CD14-positive monocyte (primary cell): ENCODE results near the gene VLDLR. TPM values are rescaled to one million over a fixed set of nuclear protein-coding genes. Genes with fewer than 3 reads are reported as not detected.

ENCODE experiments used
- DNase-seq, 3 donors: peaks; one replicate each; pipeline ENCODE4 v3.0.0-alpha.2; 2011 to 2022
- H2AFZ ChIP-seq: 2 replicates; pipeline ENCODE4 v1.6.0; 2012; ENCODE audit warnings: mild to moderate bottlenecking, low read depth, low read length, inconsistent platforms; ENCODE audit not compliant: insufficient read depth, poor library complexity, severe bottlenecking
- H3K27ac ChIP-seq, 2 donors: 1 replicate in 1 of 2; 2 replicates in 1 of 2; pipeline ENCODE4 v1.5.1; 2012 to 2013; ENCODE audit warnings: low read length in 2 of 2, control low read depth in 1 of 2, inconsistent platforms in 1 of 2, low read depth in 1 of 2, mild to moderate bottlenecking in 1 of 2
- H3K27me3 ChIP-seq, 2 donors: one replicate each; pipeline versions ENCODE4 v1.6.0 to v1.6.1; 2011 to 2013; ENCODE audit warnings: low read length in 2 of 2; ENCODE audit not compliant: control insufficient read depth in 2 of 2, insufficient read depth in 2 of 2
- H3K36me3 ChIP-seq, 2 donors: replicated peaks in 1 of 2; 1 replicate in 1 of 2; 2 replicates in 1 of 2; pipeline versions ENCODE4 v1.5.1 to v1.6.1; 2012 to 2013; ENCODE audit warnings: low read length in 2 of 2, control low read depth in 1 of 2, inconsistent platforms in 1 of 2, mild to moderate bottlenecking in 1 of 2; ENCODE audit not compliant: insufficient read depth in 2 of 2, control insufficient read depth in 1 of 2
- H3K4me1 ChIP-seq, 2 donors: 1 replicate in 1 of 2; 2 replicates in 1 of 2; pipeline versions ENCODE4 v1.5.1 to v1.6.1; 2012 to 2013; ENCODE audit warnings: low read length in 2 of 2, control low read depth in 1 of 2, inconsistent platforms in 1 of 2, mild to moderate bottlenecking in 1 of 2, moderate library complexity in 1 of 2; ENCODE audit not compliant: insufficient read depth in 2 of 2, control insufficient read depth in 1 of 2
- H3K4me2 ChIP-seq: replicated peaks from 2 replicates; pipeline ENCODE3; 2012; ENCODE audit warnings: low read length, moderate library complexity, mild to moderate bottlenecking; ENCODE audit not compliant: poor library complexity, severe bottlenecking; ENCODE audit errors: extremely low read depth
- H3K4me3 ChIP-seq, 3 experiments: fragments of 200-600 bp in 1 of 3; sonication (generic) in 1 of 3; replicated peaks in 1 of 3; 1 replicate in 2 of 3; 2 replicates in 1 of 3; pipeline ENCODE4 v1.5.1; 2011 to 2013; ENCODE audit warnings: low read length in 3 of 3, mild to moderate bottlenecking in 3 of 3, control low read depth in 2 of 3, low read depth in 2 of 3, inconsistent platforms in 1 of 3, moderate library complexity in 1 of 3
- H3K79me2 ChIP-seq: 2 replicates; pipeline ENCODE4 v1.6.0; 2012; ENCODE audit warnings: mild to moderate bottlenecking, control low read depth, inconsistent platforms, low read length, moderate library complexity; ENCODE audit not compliant: insufficient read depth
- H3K9ac ChIP-seq: 2 replicates; pipeline ENCODE4 v1.6.0; 2017; ENCODE audit warnings: low read length, mild to moderate bottlenecking; ENCODE audit not compliant: insufficient read depth, poor library complexity, severe bottlenecking
- H3K9me3 ChIP-seq, 2 donors: replicated peaks in 1 of 2; 1 replicate in 1 of 2; 2 replicates in 1 of 2; pipeline versions ENCODE4 v1.5.1 to v1.6.1; 2012 to 2013; ENCODE audit warnings: low read length in 2 of 2, control low read depth in 1 of 2; ENCODE audit not compliant: control insufficient read depth in 1 of 2, insufficient read depth in 1 of 2
- H4K20me1 ChIP-seq: 2 replicates; pipeline ENCODE4 v1.6.0; 2012; ENCODE audit warnings: mild to moderate bottlenecking, low read length, control low read depth, moderate library complexity; ENCODE audit not compliant: insufficient read depth
- H3K27ac Mint-ChIP-seq, 7 donors: one replicate each; pipeline ENCODE4 v1.8.0; 2020; ENCODE audit warnings: mild to moderate bottlenecking in 7 of 7, mixed read lengths in 7 of 7, moderate library complexity in 6 of 7, inconsistent platforms in 2 of 7
- H3K27me3 Mint-ChIP-seq, 3 donors: one replicate each; pipeline ENCODE4 v1.8.0; 2021 to 2022; ENCODE audit warnings: low read depth in 3 of 3, mild to moderate bottlenecking in 3 of 3, mixed read lengths in 3 of 3, moderate library complexity in 3 of 3, inconsistent platforms in 1 of 3
- H3K36me3 Mint-ChIP-seq, 2 donors: one replicate each; pipeline ENCODE4 v1.8.0; 2020; ENCODE audit warnings: mixed read lengths in 2 of 2, inconsistent platforms in 1 of 2, mild to moderate bottlenecking in 1 of 2
- H3K4me1 Mint-ChIP-seq: one replicate; pipeline ENCODE4 v1.8.0; 2020; ENCODE audit warnings: mild to moderate bottlenecking, mixed read lengths
- H3K4me3 Mint-ChIP-seq, 2 donors: one replicate each; pipeline ENCODE4 v1.8.0; 2020; ENCODE audit warnings: mild to moderate bottlenecking in 2 of 2, mixed read lengths in 2 of 2, moderate library complexity in 1 of 2
- H3K9me3 Mint-ChIP-seq, 7 donors: one replicate each; pipeline ENCODE4 v1.8.0; 2020 to 2022; ENCODE audit warnings: mixed read lengths in 7 of 7, mild to moderate bottlenecking in 6 of 7, moderate library complexity in 6 of 7, inconsistent platforms in 2 of 7
- WGBS: methylation state at CpG from one replicate; pipeline ENCODE4 v1.1.5; 2013; ENCODE audit warnings: missing lambda C conversion rate; ENCODE audit not compliant: insufficient coverage; 5-methylcytosine and 5-hydroxymethylcytosine counted together
- intact Hi-C, 2 donors: fragments of 100-400 bp; cut with micrococcal nuclease; formaldehyde crosslinking; loops; one replicate each; pipeline versions ENCODE4 v1.15.0 to v1.15.1; 2023
- polyA plus RNA-seq, 3 donors: library from polyadenylated mRNA; depleted of rRNA in 1 of 3; unstranded in 2 of 3; stranded (reverse) in 1 of 3; fragments of 300-500 nt in 2 of 3; fragments of >200 nt in 1 of 3; fragmentation: Illumina TruSeq in 2 of 3; gene quantifications; 1 replicate in 2 of 3; 2 replicates in 1 of 3; pipeline ENCODE4 v1.2.3, GENCODE V29; 2012 to 2021
- TF ChIP-seq, protein P1 (sequence below): fragments of 200-600 bp; IDR thresholded peaks from one replicate; pipeline ENCODE4 v1.8.0; 2022; ENCODE audit warnings: antibody characterized with exemption, mild to moderate bottlenecking

Gene VLDLR
- polyA plus RNA-seq, 3 donors = 0.05 to 0.07 TPM; not detected in 1

DNA sequence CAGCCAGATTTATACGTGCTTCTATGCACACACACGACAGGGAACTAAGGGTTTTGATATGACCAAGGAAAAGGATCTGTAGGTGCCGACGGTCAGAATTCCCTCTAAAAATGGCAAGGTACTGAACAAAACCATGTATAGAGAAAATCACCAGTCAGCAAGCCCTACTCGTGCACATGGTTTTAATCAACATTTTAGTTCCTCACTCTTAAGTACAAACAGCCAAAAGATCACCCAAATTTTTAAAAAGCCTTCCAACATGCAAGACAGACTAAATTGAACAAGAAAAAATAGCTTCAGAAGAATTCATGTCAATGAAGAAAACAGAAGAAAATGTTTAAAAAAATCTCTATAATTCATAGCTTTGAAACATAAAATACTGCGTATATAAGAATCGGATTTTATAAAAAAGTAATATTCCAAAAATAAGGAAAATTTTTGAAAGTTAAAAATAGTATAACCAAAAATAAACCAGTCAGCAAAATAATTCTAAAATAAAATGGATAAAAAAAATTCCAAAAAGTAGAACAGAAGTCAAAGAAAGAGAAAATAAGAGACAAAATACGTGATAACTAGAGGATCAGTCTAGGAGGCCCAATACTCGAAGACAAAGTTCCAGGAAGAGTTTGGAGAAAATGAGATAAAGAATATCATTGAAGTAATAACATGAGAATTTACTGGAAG lies 52.7 kb downstream of the VLDLR start:
- peaks cover 0 to 3% (median 0%) of the 10 kb centered on the region in 3 donors for H3K27me3 Mint-ChIP-seq
- WGBS = 100% methylated on average over 2 of the region's 9 CpGs
- H3K9ac ChIP-seq = no peak overlapping the region
- H3K27ac ChIP-seq = no peak overlapping the region
- no peak for DNase-seq
- no peaks in the 10 kb centered on the region for H3K36me3 ChIP-seq
- no peaks in the 10 kb centered on the region for H3K36me3 Mint-ChIP-seq
- intact Hi-C loops = no loop called here
- no peaks in the 10 kb centered on the region for H3K4me1 ChIP-seq
- H3K4me3 ChIP-seq = no peak overlapping the region
- no peak overlapping the region for H3K4me3 Mint-ChIP-seq
- H3K79me2 ChIP-seq = no peaks in the 10 kb centered on the region
- H4K20me1 ChIP-seq = no peaks in the 10 kb centered on the region
- H2AFZ ChIP-seq = no peak overlapping the region
- no peaks in the 10 kb centered on the region for H3K4me1 Mint-ChIP-seq
- no peak overlapping the region for H3K27ac Mint-ChIP-seq
- no peaks in the 10 kb centered on the region for H3K27me3 ChIP-seq
- no peaks in the 10 kb centered on the region for H3K9me3 ChIP-seq
- no peak overlapping the region for H3K4me2 ChIP-seq
- peaks cover 0 to 2% (median 0%) of the 10 kb centered on the region in 7 donors for H3K9me3 Mint-ChIP-seq
- TF ChIP-seq, protein P1, sequence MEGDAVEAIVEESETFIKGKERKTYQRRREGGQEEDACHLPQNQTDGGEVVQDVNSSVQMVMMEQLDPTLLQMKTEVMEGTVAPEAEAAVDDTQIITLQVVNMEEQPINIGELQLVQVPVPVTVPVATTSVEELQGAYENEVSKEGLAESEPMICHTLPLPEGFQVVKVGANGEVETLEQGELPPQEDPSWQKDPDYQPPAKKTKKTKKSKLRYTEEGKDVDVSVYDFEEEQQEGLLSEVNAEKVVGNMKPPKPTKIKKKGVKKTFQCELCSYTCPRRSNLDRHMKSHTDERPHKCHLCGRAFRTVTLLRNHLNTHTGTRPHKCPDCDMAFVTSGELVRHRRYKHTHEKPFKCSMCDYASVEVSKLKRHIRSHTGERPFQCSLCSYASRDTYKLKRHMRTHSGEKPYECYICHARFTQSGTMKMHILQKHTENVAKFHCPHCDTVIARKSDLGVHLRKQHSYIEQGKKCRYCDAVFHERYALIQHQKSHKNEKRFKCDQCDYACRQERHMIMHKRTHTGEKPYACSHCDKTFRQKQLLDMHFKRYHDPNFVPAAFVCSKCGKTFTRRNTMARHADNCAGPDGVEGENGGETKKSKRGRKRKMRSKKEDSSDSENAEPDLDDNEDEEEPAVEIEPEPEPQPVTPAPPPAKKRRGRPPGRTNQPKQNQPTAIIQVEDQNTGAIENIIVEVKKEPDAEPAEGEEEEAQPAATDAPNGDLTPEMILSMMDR = no peak

DNA sequence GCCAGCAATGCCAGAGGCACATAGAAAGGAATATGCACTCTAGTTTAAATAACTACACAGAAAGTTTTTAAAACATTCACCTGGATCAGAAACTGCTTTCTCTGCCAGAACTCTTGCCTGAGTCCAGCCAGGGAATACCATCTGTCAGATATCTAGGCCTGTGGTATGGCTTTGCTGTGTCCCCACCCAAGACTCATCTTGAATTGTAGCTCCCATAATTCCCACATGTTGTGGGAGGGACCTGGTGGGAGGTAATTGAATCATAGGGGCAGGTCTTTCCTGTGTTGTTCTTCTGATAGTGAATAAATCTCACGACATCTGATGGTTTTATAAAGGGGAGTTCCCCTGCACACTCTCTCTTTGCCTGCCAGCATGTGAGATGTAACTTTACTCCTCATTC lies 54.2 kb downstream of the VLDLR start:
- intact Hi-C loops = no loop called here
- Histone ChIP-seq H3K4me3 (no peak overlapping the region), H2AFZ (no peak overlapping the region), H3K9me3 (no peaks in the 10 kb centered on the region), H4K20me1 (no peaks in the 10 kb centered on the region), H3K79me2 (no peaks in the 10 kb centered on the region), H3K4me1 (no peaks in the 10 kb centered on the region), H3K36me3 (no peaks in the 10 kb centered on the region), H3K27me3 (no peaks in the 10 kb centered on the region), H3K9ac (no peak overlapping the region), H3K27ac (no peak overlapping the region), H3K4me2 (no peak overlapping the region)
- no CpG with 5 or more reads among the region's 1 CpG for WGBS
- no peak overlapping the region for H3K27ac Mint-ChIP-seq
- DNase-seq = no peak
- no peaks in the 10 kb centered on the region for H3K36me3 Mint-ChIP-seq
- no peaks in the 10 kb centered on the region for H3K4me1 Mint-ChIP-seq
- H3K4me3 Mint-ChIP-seq = no peak overlapping the region
- H3K27me3 Mint-ChIP-seq = peaks cover 0 to 3% (median 0%) of the 10 kb centered on the region in 3 donors
- peaks cover 0 to 5% (median 0%) of the 10 kb centered on the region in 7 donors for H3K9me3 Mint-ChIP-seq
- TF ChIP-seq, protein P1 = no peak
